ENCODE data around the gene SORD.

SORD gene

GRCh38 chr15:45118131-45118588 is 95.2 kb downstream of the SORD start:
- peak; percentile 91 for DNase-seq

GRCh38 chr15:45118996-45119395 is 96.0 kb downstream of the SORD start:
- no peak for DNase-seq

GRCh38 chr15:45120081-45120972 is 97.3 kb downstream of the SORD start:
- DNase-seq = no peak

GRCh38 chr15:45121020-45121419 is 98.0 kb downstream of the SORD start:
- no peak for DNase-seq

- DNase-seq = no peak
These were observed 98.9 kb downstream of the SORD start for GRCh38 chr15:45121706-45122417.

- no peak for DNase-seq
These were observed 99.7 kb downstream of the SORD start for GRCh38 chr15:45122719-45123118.

GRCh38 chr15:45123397-45123796 is 100.4 kb downstream of the SORD start:
- DNase-seq = no peak

- peak; percentile 46 for DNase-seq
These were observed 103.7 kb downstream of the SORD start for GRCh38 chr15:45126535-45127158.
